CD4-positive, CD25-positive, alpha-beta regulatory T cell (primary cell): ENCODE data around the gene WDFY4. TPM values are rescaled to one million over a fixed set of nuclear protein-coding genes. Genes with fewer than 3 reads are reported as not detected.

ENCODE experiments used
- ATAC-seq, 2 donors: fragments of 150-1000 bp; cut with Tn5 transposase; one replicate each; pipeline ENCODE4 v1.10.0; 2021; ENCODE audit warnings: low read depth in 2 of 2, moderate number of reproducible peaks in 2 of 2, moderate library complexity in 1 of 2
- DNase-seq, 3 donors: peaks; one replicate each; pipeline versions ENCODE4 v3.0.0 to v3.0.0-alpha.2; 2012 to 2022; ENCODE audit warnings: mixed read lengths in 1 of 3
- H3K27ac ChIP-seq: one replicate; pipeline ENCODE4 v1.7.0; 2013; ENCODE audit warnings: mild to moderate bottlenecking, low read length; ENCODE audit not compliant: insufficient read depth, poor library complexity, severe bottlenecking
- H3K27me3 ChIP-seq: one replicate; pipeline ENCODE4 v1.7.0; 2013; ENCODE audit warnings: low read length; ENCODE audit not compliant: control insufficient read depth, insufficient read depth
- H3K36me3 ChIP-seq: one replicate; pipeline ENCODE4 v1.7.0; 2013; ENCODE audit warnings: mild to moderate bottlenecking, low read length, moderate library complexity; ENCODE audit not compliant: control insufficient read depth, insufficient read depth
- H3K4me1 ChIP-seq: 2 replicates; pipeline ENCODE4 v1.7.0; 2013; ENCODE audit warnings: mild to moderate bottlenecking, low read length; ENCODE audit not compliant: insufficient read depth, control insufficient read depth, poor library complexity, severe bottlenecking
- H3K4me3 ChIP-seq: one replicate; pipeline ENCODE4 v1.7.0; 2013; ENCODE audit warnings: low read depth, mild to moderate bottlenecking, low read length, moderate library complexity
- H3K9me3 ChIP-seq, 2 experiments: 1 replicate in 1 of 2; 2 replicates in 1 of 2; pipeline ENCODE4 v1.7.0; 2013; ENCODE audit warnings: low read length in 2 of 2, mild to moderate bottlenecking in 1 of 2, moderate library complexity in 1 of 2; ENCODE audit not compliant: control insufficient read depth in 2 of 2
- H3K27ac Mint-ChIP-seq, 3 donors: one replicate each; pipeline ENCODE4 v1.8.0; 2020 to 2022; ENCODE audit warnings: mild to moderate bottlenecking in 3 of 3, mixed read lengths in 3 of 3, moderate library complexity in 2 of 3
- H3K27me3 Mint-ChIP-seq: one replicate; pipeline ENCODE4 v1.8.0; 2022; ENCODE audit warnings: mild to moderate bottlenecking, mixed read lengths
- H3K36me3 Mint-ChIP-seq: one replicate; pipeline ENCODE4 v1.8.0; 2020; ENCODE audit warnings: mixed read lengths
- H3K4me1 Mint-ChIP-seq, 4 donors: one replicate each; pipeline ENCODE4 v1.8.0; 2020 to 2022; ENCODE audit warnings: mixed read lengths in 4 of 4, mild to moderate bottlenecking in 1 of 4
- H3K4me3 Mint-ChIP-seq, 4 donors: one replicate each; pipeline ENCODE4 v1.8.0; 2020 to 2022; ENCODE audit warnings: mild to moderate bottlenecking in 4 of 4, mixed read lengths in 4 of 4, moderate library complexity in 3 of 4
- H3K9me3 Mint-ChIP-seq, 7 donors: one replicate each; pipeline ENCODE4 v1.8.0; 2020 to 2022; ENCODE audit warnings: mixed read lengths in 7 of 7, mild to moderate bottlenecking in 3 of 7, moderate library complexity in 2 of 7
- polyA plus RNA-seq, 4 donors: library from polyadenylated mRNA; unstranded; fragments of 300-500 nt; fragmentation: Illumina TruSeq; gene quantifications; one replicate each; pipeline ENCODE4 v1.2.3, GENCODE V29; 2021
- total RNA-seq: library from RNA; stranded (reverse); gene quantifications from one replicate; pipeline ENCODE4 v1.2.3, GENCODE V29; 2022

Gene WDFY4
- total and polyA plus RNA-seq, 5 donors from 2014 or later: 0.15 to 0.57 (median 0.34) TPM

GRCh38 chr10:48767373-48768143, 82.9 kb downstream of the WDFY4 start:
- Histone ChIP-seq H3K4me1 (no peaks in the 10 kb centered on the region), H3K4me3 (no peak overlapping the region), H3K27ac (no peak overlapping the region), H3K9me3 (no peaks in the 10 kb centered on the region), H3K36me3 (no peaks in the 10 kb centered on the region), H3K27me3 (no peaks in the 10 kb centered on the region)
- Mint-ChIP-seq H3K9me3 (peaks cover 0 to 3% (median 1%) of the 10 kb centered on the region in 7 donors), H3K27me3 (peaks cover under 1% of the 10 kb centered on the region), H3K4me1 (peaks cover 0 to 9% (median under 1%) of the 10 kb centered on the region in 4 donors), H3K4me3 (no peak overlapping the region), H3K27ac (no peak overlapping the region), H3K36me3 (no peaks in the 10 kb centered on the region)
- DNase-seq (peak in 1 of 3 donors; percentile 23), ATAC-seq (no peak)

- no peak for ATAC-seq
- Mint-ChIP-seq H3K27ac (peak overlapping the region in 1 of 3 donors; percentile 89), H3K36me3 (no peaks in the 10 kb centered on the region)
Observed at GRCh38 chr10:48768144-48768766, 83.6 kb downstream of the WDFY4 start.

GRCh38 chr10:48768926-48769325, 84.3 kb downstream of the WDFY4 start:
- no peak overlapping the region for H3K27ac ChIP-seq
- Mint-ChIP-seq H3K4me1 (peaks cover 0 to 9% (median under 1%) of the 10 kb centered on the region in 4 donors), H3K27ac (no peak overlapping the region), H3K9me3 (peaks cover 0 to 3% (median 1%) of the 10 kb centered on the region in 7 donors), H3K27me3 (no peaks in the 10 kb centered on the region), H3K36me3 (no peaks in the 10 kb centered on the region), H3K4me3 (no peak overlapping the region)
- no peaks in the 10 kb centered on the region for H3K27me3 ChIP-seq
- H3K9me3 ChIP-seq: no peaks in the 10 kb centered on the region
- DNase-seq (no peak), ATAC-seq (no peak)
- no peaks in the 10 kb centered on the region for H3K4me1 ChIP-seq
- H3K4me3 ChIP-seq: no peak overlapping the region
- H3K36me3 ChIP-seq: no peaks in the 10 kb centered on the region

More at GRCh38 chr10:48768144-48768766, 83.6 kb downstream of the WDFY4 start:
- H3K9me3 Mint-ChIP-seq: peaks cover 0 to 3% (median 1%) of the 10 kb centered on the region in 7 donors
- Histone ChIP-seq H3K27ac (no peak overlapping the region), H3K27me3 (no peaks in the 10 kb centered on the region), H3K4me1 (no peaks in the 10 kb centered on the region), H3K9me3 (no peaks in the 10 kb centered on the region), H3K4me3 (no peak overlapping the region), H3K36me3 (no peaks in the 10 kb centered on the region)
- no peak for DNase-seq
- H3K4me3 Mint-ChIP-seq: no peak overlapping the region
- no peaks in the 10 kb centered on the region for H3K27me3 Mint-ChIP-seq
- peaks cover 0 to 9% (median under 1%) of the 10 kb centered on the region in 4 donors for H3K4me1 Mint-ChIP-seq

- H3K27me3 Mint-ChIP-seq: no peaks in the 10 kb centered on the region
- H3K9me3 Mint-ChIP-seq: peaks cover 0 to 3% (median 1%) of the 10 kb centered on the region in 7 donors
- no peaks in the 10 kb centered on the region for H3K36me3 ChIP-seq
- no peak overlapping the region for H3K27ac ChIP-seq
- DNase-seq: no peak
- no peak overlapping the region for H3K27ac Mint-ChIP-seq
- no peaks in the 10 kb centered on the region for H3K27me3 ChIP-seq
- H3K9me3 ChIP-seq: no peaks in the 10 kb centered on the region
- H3K4me1 ChIP-seq: no peaks in the 10 kb centered on the region
- H3K4me1 Mint-ChIP-seq: peaks cover 0 to 5% (median under 1%) of the 10 kb centered on the region in 4 donors
- no peaks in the 10 kb centered on the region for H3K36me3 Mint-ChIP-seq
- H3K4me3 ChIP-seq: no peak overlapping the region
- no peak overlapping the region for H3K4me3 Mint-ChIP-seq
- no peak for ATAC-seq
Observed at GRCh38 chr10:48769706-48770435, 85.2 kb downstream of the WDFY4 start.

- DNase-seq (no peak), ATAC-seq (no peak)
- Mint-ChIP-seq H3K36me3 (no peaks in the 10 kb centered on the region), H3K4me1 (no peaks in the 10 kb centered on the region), H3K4me3 (no peak overlapping the region), H3K9me3 (peaks cover 0 to 3% (median 1%) of the 10 kb centered on the region in 7 donors), H3K27me3 (no peaks in the 10 kb centered on the region), H3K27ac (no peak overlapping the region)
- Histone ChIP-seq H3K4me3 (no peak overlapping the region), H3K27ac (no peak overlapping the region), H3K9me3 (no peaks in the 10 kb centered on the region), H3K4me1 (no peaks in the 10 kb centered on the region), H3K36me3 (no peaks in the 10 kb centered on the region), H3K27me3 (no peaks in the 10 kb centered on the region)
Observed at GRCh38 chr10:48770561-48771089, 86.0 kb downstream of the WDFY4 start.

DNA sequence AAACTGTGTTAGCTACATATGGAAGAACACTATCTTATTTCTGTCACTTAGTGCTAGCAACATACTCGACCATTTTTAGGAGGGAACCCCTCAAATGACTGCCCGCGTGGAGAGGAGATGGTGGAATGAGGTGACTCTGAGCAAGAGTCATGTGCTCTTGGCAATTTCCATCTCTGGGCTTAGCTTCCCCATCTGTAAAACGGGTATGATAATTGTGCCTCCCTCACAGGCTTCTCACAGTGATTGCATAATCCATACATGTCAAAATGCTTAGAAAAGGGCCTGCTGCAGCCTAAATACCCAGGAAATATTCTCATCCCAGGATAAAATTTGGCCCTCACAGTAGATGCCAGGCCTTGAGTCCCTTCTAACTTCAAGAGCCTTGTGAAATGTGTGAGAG, 86.6 kb downstream of the WDFY4 start:
- no peak for DNase-seq
- ATAC-seq: no peak
- Mint-ChIP-seq H3K4me3 (no peak overlapping the region), H3K27me3 (no peaks in the 10 kb centered on the region), H3K9me3 (peaks cover 0 to 3% (median 1%) of the 10 kb centered on the region in 7 donors), H3K27ac (no peak overlapping the region), H3K4me1 (no peaks in the 10 kb centered on the region), H3K36me3 (no peaks in the 10 kb centered on the region)
- Histone ChIP-seq H3K27me3 (no peaks in the 10 kb centered on the region), H3K27ac (no peak overlapping the region), H3K9me3 (no peaks in the 10 kb centered on the region), H3K4me3 (no peak overlapping the region), H3K36me3 (no peaks in the 10 kb centered on the region), H3K4me1 (no peaks in the 10 kb centered on the region)

- Mint-ChIP-seq H3K27ac (no peak overlapping the region), H3K27me3 (no peaks in the 10 kb centered on the region), H3K9me3 (peaks cover 0 to 3% (median 1%) of the 10 kb centered on the region in 7 donors), H3K36me3 (no peaks in the 10 kb centered on the region), H3K4me3 (no peak overlapping the region), H3K4me1 (no peaks in the 10 kb centered on the region)
- H3K4me1 ChIP-seq: no peaks in the 10 kb centered on the region
- H3K27me3 ChIP-seq: no peaks in the 10 kb centered on the region
- no peak overlapping the region for H3K4me3 ChIP-seq
- no peaks in the 10 kb centered on the region for H3K9me3 ChIP-seq
- ATAC-seq (no peak), DNase-seq (no peak)
- H3K27ac ChIP-seq: no peak overlapping the region
- H3K36me3 ChIP-seq: no peaks in the 10 kb centered on the region
Observed at GRCh38 chr10:48772059-48772458, 87.4 kb downstream of the WDFY4 start.
